ENCODE data around the gene PITX1. TPM values are rescaled to one million over a fixed set of nuclear protein-coding genes. Genes with fewer than 3 reads are reported as not detected.

Gene PITX1
- total and polyA plus RNA-seq, 2 of the 13 experiments (the other 11 are each of a cell fraction or from before 2014, with no cell fraction given): 11.7 to 20.2 TPM

- no peak for FAIRE-seq
- Histone ChIP-seq H4K20me1 (ENCODE audit: insufficient read depth, low read length) (no peaks in the 10 kb centered on the region), H3K4me2 (ENCODE audit: low read depth, low read length) (no peak overlapping the region), H3K9ac (ENCODE audit: insufficient read depth, low read depth, low read length) (no peak overlapping the region), H3K27ac (ENCODE audit: extremely low read length, insufficient read depth, low read length) (no peak overlapping the region), H2AFZ (ENCODE audit: low read length) (no peak overlapping the region), H3K4me3 (replicated peaks in 1 of 3; ENCODE audit: insufficient read depth in 1 of 3, low read depth in 2 of 3, low read length in 3 of 3) (no peak overlapping the region), H3K79me2 (ENCODE audit: insufficient read depth, low read length) (no peaks in the 10 kb centered on the region), H3K9me3 (ENCODE audit: low read length) (no peaks in the 10 kb centered on the region), H3K36me3 (replicated peaks in 1 of 2; ENCODE audit: control insufficient read depth in 1 of 2, insufficient read depth in 2 of 2, low read length in 2 of 2) (no peaks in the 10 kb centered on the region), H3K27me3 (ENCODE audit: control insufficient read depth in 1 of 2, insufficient read depth in 2 of 2, low read length in 2 of 2) (no peaks in the 10 kb centered on the region), H3K4me1 (ENCODE audit: insufficient read depth, low read length) (no peaks in the 10 kb centered on the region)
- no peak for ATAC-seq
- TF ChIP-seq MTA3 (CRISPR knock-in tag; IDR thresholded peaks at IDR 0.05): no peak
- TF ChIP-seq NCOA1 (CRISPR knock-in tag; IDR thresholded peaks at IDR 0.05): no peak
- TF ChIP-seq ZBTB33 (CRISPR knock-in tag; IDR thresholded peaks at IDR 0.05): no peak
- no peak for TF ChIP-seq HNRNPUL1 (IDR thresholded peaks at IDR 0.05; ENCODE audit: low read depth, low read length)
- TF ChIP-seq ZNF615 (CRISPR knock-in tag; IDR thresholded peaks at IDR 0.05; ENCODE audit: borderline replicate concordance): no peak
- TF ChIP-seq ZNF451 (CRISPR knock-in tag; IDR thresholded peaks at IDR 0.05): no peak
- TF ChIP-seq ZBTB7B (CRISPR knock-in tag; IDR thresholded peaks at IDR 0.05): no peak
- no peak for TF ChIP-seq ZBTB42 (CRISPR knock-in tag; IDR thresholded peaks at IDR 0.05)
- no peak for TF ChIP-seq PRPF4 (IDR thresholded peaks at IDR 0.05; ENCODE audit: low read depth, low read length, poor library complexity, severe bottlenecking)
- no peak for TF ChIP-seq SIN3B (IDR thresholded peaks at IDR 0.05; ENCODE audit: low read length)
- TF ChIP-seq ZNF253 (CRISPR knock-in tag; IDR thresholded peaks at IDR 0.05; ENCODE audit: borderline replicate concordance): no peak
- no peak for TF ChIP-seq ZNF264 (CRISPR knock-in tag; IDR thresholded peaks at IDR 0.05)
- POLR2A ChIA-PET: no interaction called here
- in situ Hi-C loops (cut with HindIII; ENCODE audit: extremely low pct_ligation_motif_present, low pct_unique_long_range_greater_than_20kb): no loop called here
- CTCF ChIA-PET (ENCODE audit: low intra/inter-chr PET ratio, low total read pairs): no interaction called here
- intact Hi-C loops (cut with micrococcal nuclease; ENCODE audit: unreplicated experiment): no loop called here
- BruUV-seq (replicated peaks): no TSS peak
- WGBS (ENCODE audit: low lambda C conversion rate): 83% methylated on average over 3 of the region's 3 CpGs
- DNase-seq (ENCODE audit: low spot score): no peak
Observed at GRCh38 chr5:134989266-134989830, 44.7 kb downstream of the PITX1 start.
